Activated T-helper 17 cell treated with anti-CD3 and anti-CD28 coated beads, Interleukin-2, amount 50 U/mL, for 72 hours (primary cell): ENCODE results near the gene NIT1. TPM values are rescaled to one million over a fixed set of nuclear protein-coding genes. Genes with fewer than 3 reads are reported as not detected.

Experiments
- ATAC-seq: fragments of 150-1000 bp; cut with Tn5 transposase; replicated peaks from 2 replicates; pipeline ENCODE4 v1.10.0; 2021; ENCODE audit warnings: mild to moderate bottlenecking, moderate library complexity
- H3K27ac Mint-ChIP-seq: one replicate; pipeline ENCODE4 v1.8.0; 2022; ENCODE audit warnings: mixed read lengths
- H3K27me3 Mint-ChIP-seq: one replicate; pipeline ENCODE4 v1.8.0; 2022; ENCODE audit warnings: mixed read lengths
- H3K36me3 Mint-ChIP-seq: one replicate; pipeline ENCODE4 v1.8.0; 2022; ENCODE audit warnings: low read depth, mild to moderate bottlenecking, mixed read lengths
- H3K4me1 Mint-ChIP-seq: one replicate; pipeline ENCODE4 v1.8.0; 2022; ENCODE audit warnings: mixed read lengths
- H3K4me3 Mint-ChIP-seq: one replicate; pipeline ENCODE4 v1.8.0; 2022; ENCODE audit warnings: mild to moderate bottlenecking, mixed read lengths
- H3K9me3 Mint-ChIP-seq: one replicate; pipeline ENCODE4 v1.8.0; 2022; ENCODE audit warnings: mixed read lengths
- total RNA-seq, 2 donors: library from RNA; stranded (reverse); gene quantifications; one replicate each; pipeline ENCODE4 v1.2.3, GENCODE V29; 2022

The NIT1 gene, protein sequence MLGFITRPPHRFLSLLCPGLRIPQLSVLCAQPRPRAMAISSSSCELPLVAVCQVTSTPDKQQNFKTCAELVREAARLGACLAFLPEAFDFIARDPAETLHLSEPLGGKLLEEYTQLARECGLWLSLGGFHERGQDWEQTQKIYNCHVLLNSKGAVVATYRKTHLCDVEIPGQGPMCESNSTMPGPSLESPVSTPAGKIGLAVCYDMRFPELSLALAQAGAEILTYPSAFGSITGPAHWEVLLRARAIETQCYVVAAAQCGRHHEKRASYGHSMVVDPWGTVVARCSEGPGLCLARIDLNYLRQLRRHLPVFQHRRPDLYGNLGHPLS
- total RNA-seq: 10 to 100 TPM; 38.9 to 74.6 TPM

DNA sequence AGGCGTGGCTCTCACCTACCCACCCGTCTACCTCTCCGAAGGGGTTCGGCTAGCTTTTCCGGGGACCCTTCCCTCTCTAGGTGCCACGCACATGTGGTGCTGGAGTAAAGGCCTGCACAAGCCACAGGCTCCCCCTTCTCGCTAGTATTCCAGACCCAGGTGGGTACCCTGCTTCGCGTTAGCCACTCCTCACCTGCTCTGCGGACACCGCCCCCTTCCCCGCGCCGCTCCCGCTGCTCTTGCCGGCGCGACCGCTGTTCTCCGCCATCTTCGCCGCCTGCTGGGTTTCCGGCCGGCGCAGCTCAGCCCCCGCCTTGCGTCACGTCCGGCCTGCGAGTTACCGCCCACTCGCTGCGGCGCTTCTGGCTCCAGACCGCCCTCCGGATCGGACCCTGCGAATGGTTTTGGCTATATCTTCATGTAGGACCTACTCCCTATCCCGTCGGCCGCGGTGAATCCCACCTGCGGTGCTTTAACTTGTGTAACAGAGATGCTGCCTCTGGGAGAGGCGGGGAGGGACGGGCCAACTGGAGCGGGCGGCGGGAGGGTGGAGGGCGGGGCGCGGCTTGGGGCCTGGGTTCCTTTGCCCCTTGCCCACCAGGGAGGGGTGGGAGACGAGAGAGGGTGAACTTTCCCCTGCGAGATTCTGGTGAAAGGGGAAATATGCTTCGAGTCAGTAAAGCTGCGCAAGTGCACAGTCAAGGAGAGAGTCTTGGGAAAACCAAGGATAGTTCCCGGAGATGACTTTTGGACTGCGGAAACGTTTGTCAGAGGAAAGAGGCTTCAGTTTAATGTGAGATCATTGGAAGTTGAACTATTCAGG lies at the start of gene NIT1, which contains the start of gene PFDN2:
Gene NIT1 (plus strand): TSS at position 347 of the 823 bp plus-strand sequence. CDS start 72 bp downstream, at position 419.
Gene PFDN2 (minus strand): TSS at position 279 of the 823 bp plus-strand sequence. CDS start 11 bp downstream, at position 268.
- Mint-ChIP-seq H3K36me3 (peaks cover 97% of the 10 kb centered on the region), H3K9me3 (no peaks in the 10 kb centered on the region), H3K27ac (peak within 1 kb of the TSS; percentile 80), H3K4me1 (peaks cover 38% of the 10 kb centered on the region), H3K4me3 (peak within 1 kb of the TSS; percentile 93), H3K27me3 (no peaks in the 10 kb centered on the region)
- peak; percentile 67 for ATAC-seq

DNA sequence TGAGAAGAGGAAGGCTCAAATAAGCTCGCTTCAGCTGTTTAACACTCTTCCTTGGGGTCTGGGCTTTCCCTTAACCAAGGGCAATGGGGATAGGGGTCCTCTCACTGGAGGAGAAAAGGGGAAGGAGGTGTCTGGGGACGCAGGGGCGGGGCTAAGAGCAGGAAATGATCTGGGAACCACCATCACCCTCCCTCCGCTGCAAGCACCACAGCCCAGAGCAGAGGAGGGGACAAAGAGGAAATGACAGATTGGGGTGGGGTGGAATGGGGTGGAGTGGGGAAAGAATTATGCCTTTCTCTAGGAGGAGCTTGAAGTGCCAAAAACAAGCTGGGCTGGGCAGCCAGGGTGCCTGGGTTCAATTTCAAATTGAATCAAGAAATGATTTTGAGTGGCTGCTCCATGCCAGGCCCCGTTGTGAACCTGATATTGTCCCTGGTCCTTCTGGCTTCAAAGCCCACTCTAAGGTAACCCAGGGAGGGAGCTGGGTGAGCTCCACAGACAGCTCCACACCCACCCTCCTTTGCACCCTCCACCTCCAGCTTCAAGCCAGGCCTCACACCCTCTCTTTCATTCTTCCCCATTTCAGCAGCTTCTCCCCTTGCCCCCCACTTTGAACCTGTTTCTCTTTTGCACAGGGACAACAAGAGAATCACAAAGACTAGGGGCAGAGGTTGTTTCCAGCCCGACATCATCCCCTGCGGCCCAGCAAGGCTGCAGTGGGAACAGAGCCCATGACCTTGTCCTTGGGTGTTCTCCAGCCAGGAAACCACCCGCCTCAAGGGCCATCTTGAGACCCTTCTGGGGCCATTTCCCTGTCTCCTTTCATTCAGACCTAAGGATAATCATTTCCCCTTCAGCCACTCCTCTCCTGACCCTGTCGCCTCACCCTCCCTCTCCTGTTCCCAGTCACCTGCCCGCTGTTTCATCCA lies 49.3 kb upstream of the NIT1 start:
- H3K27ac Mint-ChIP-seq: peak overlapping the region; percentile 77
- no peaks in the 10 kb centered on the region for H3K9me3 Mint-ChIP-seq
- H3K27me3 Mint-ChIP-seq: no peaks in the 10 kb centered on the region
- ATAC-seq: peak; percentile 68
- H3K36me3 Mint-ChIP-seq: peaks cover 63% of the 10 kb centered on the region
- peaks cover 38% of the 10 kb centered on the region for H3K4me1 Mint-ChIP-seq
- H3K4me3 Mint-ChIP-seq: peak overlapping the region; percentile 82

DNA sequence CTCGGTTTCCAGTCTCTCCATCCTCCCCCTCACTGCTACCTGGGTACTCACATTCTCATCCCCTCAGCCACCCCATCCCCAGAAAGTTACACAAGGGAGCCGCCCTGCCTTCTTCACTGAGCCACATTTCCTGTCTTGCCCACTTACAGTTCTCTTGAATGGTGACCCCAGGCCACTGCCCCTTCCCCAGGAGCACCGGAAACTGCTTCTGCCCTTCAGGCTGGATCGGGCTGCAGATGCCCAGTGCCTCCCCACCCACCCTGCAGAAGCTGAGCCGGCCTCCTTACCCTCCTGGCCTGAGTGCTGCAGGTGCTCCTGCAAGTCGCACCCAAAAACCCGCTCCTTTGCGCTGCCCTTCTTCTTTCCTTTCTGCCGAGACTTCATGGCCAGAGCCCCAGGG lies 48.7 kb upstream of the NIT1 start:
- peaks cover 56% of the 10 kb centered on the region for H3K36me3 Mint-ChIP-seq
- H3K27ac Mint-ChIP-seq: peak overlapping the region; percentile 77
- no peak for ATAC-seq
- no peaks in the 10 kb centered on the region for H3K27me3 Mint-ChIP-seq
- peak overlapping the region; percentile 82 for H3K4me3 Mint-ChIP-seq
- H3K9me3 Mint-ChIP-seq: no peaks in the 10 kb centered on the region
- peaks cover 32% of the 10 kb centered on the region for H3K4me1 Mint-ChIP-seq

DNA sequence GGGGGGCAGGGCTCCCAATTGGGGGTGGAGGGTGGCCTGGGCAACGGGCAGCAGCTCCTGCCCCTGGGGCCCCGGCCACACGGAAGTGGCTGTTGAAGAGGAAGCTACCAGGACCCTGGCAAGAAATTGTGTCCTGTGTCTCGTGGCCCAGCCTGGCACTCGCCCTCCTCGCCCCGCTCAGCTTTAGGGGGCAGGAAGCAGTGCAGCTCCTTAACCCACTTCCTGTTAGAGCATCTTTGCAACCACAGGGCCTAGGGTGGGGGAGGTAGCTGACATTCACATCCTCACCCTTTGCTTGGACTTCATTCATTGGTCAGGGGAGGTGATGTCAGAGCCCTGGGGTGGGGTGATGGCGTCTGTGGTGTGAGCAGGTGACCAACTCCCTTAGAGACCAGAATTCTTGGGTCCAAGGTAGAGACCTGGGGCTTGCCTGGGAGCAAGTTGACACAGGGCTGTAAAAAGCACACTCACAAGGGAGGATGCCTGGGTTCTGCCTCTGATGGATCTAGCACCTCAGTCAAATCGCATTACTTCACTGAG lies 48.1 kb upstream of the NIT1 start, which contains the start of gene ARHGAP30:
Gene ARHGAP30 (minus strand): TSS at position 161 of the 540 bp plus-strand sequence. CDS start 267 bp downstream, outside the sequence.
- H3K27me3 Mint-ChIP-seq: no peaks in the 10 kb centered on the region
- peaks cover 27% of the 10 kb centered on the region for H3K4me1 Mint-ChIP-seq
- ATAC-seq: peak; percentile 84
- peaks cover 50% of the 10 kb centered on the region for H3K36me3 Mint-ChIP-seq
- H3K27ac Mint-ChIP-seq: peak within 1 kb of the TSS; percentile 77
- peak within 1 kb of the TSS; percentile 82 for H3K4me3 Mint-ChIP-seq
- H3K9me3 Mint-ChIP-seq: no peaks in the 10 kb centered on the region

DNA sequence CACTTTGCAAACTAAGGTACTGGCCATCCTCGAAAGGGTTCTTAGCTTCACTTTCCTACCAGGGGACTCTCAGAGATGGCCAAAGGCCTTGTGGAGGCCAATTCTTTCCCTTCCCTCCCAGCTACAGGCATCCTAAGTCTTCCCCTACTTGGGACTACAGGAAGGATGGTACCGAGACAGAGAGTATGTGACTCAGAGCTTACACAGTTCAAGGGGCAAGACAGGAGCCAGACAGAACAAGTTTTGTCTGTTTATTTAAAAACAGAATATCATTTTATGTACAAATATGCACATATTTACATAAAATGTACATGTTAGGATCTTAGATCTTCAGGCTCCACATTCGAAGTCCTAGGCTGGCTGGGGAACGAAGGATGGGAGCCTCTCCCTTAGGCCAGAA lies 47.1 kb upstream of the NIT1 start:
- no peaks in the 10 kb centered on the region for H3K27me3 Mint-ChIP-seq
- H3K4me1 Mint-ChIP-seq: peaks cover 27% of the 10 kb centered on the region
- peaks cover 41% of the 10 kb centered on the region for H3K36me3 Mint-ChIP-seq
- H3K27ac Mint-ChIP-seq: peak overlapping the region; percentile 77
- H3K9me3 Mint-ChIP-seq: no peaks in the 10 kb centered on the region
- ATAC-seq: no peak
- H3K4me3 Mint-ChIP-seq: peak overlapping the region; percentile 82

DNA sequence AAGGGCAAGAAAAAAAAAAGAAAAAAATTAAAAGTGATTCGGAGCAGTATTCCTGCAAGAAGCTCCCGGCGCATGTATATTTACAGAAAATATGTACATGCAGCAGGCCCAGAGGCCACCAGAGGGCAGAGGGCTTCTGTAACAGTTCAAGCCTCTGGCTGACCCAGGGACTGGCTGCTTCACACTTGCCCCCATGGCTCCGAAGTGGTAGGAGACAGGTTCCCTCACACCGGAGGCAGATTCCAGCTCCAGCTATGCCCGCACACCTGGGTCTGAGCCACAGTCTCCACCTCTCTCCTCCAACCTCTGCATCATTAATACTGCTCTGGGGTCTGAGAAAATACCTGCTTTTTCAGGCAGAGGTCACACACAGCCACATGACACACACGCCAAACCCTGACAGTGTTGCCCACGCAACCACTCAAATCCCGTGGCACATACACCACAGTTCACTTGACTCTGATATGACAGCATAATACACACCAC lies 46.0 kb upstream of the NIT1 start:
- peak overlapping the region; percentile 82 for H3K4me3 Mint-ChIP-seq
- peaks cover 21% of the 10 kb centered on the region for H3K4me1 Mint-ChIP-seq
- H3K27me3 Mint-ChIP-seq: no peaks in the 10 kb centered on the region
- peak overlapping the region; percentile 37 for H3K27ac Mint-ChIP-seq
- ATAC-seq: no peak
- no peaks in the 10 kb centered on the region for H3K9me3 Mint-ChIP-seq
- peaks cover 29% of the 10 kb centered on the region for H3K36me3 Mint-ChIP-seq

DNA sequence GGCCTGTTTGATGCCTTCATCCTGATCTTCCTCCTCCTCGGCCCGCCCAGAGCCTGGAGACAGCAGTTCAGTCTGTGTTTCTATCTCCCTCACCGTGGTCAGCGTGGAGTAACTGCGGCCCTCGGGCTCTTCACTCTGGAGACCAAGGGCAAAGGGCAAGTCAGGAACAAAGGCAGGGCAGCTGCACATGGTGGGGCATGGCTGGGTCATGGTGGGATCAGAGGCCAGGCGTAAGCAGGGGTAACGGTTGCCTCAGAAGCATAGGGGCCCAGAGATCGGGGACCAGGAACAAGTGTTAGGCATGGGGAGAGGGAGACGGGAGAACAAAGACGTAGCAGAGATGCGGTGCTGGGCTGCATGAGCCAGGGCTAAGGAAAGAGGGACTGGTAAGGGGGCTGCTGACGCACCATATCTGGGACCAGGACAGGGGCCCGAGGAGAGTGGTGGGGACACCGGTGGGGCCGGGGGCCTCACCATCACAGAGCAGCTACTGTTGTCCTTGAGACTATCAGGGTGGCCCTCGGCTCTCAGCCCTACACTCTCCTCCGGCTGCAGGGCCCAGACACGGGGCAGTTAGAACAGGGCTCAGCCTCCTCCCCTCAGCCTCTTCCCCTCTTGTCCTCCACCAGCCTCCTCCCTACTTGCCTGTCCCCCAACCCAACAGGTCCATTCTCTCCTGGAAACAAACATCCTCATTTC lies 45.0 kb upstream of the NIT1 start:
- peak overlapping the region; percentile 50 for H3K27ac Mint-ChIP-seq
- peaks cover 15% of the 10 kb centered on the region for H3K4me1 Mint-ChIP-seq
- ATAC-seq: no peak
- no peaks in the 10 kb centered on the region for H3K27me3 Mint-ChIP-seq
- H3K36me3 Mint-ChIP-seq: peaks cover 19% of the 10 kb centered on the region
- H3K9me3 Mint-ChIP-seq: no peaks in the 10 kb centered on the region
- no peak overlapping the region for H3K4me3 Mint-ChIP-seq

DNA sequence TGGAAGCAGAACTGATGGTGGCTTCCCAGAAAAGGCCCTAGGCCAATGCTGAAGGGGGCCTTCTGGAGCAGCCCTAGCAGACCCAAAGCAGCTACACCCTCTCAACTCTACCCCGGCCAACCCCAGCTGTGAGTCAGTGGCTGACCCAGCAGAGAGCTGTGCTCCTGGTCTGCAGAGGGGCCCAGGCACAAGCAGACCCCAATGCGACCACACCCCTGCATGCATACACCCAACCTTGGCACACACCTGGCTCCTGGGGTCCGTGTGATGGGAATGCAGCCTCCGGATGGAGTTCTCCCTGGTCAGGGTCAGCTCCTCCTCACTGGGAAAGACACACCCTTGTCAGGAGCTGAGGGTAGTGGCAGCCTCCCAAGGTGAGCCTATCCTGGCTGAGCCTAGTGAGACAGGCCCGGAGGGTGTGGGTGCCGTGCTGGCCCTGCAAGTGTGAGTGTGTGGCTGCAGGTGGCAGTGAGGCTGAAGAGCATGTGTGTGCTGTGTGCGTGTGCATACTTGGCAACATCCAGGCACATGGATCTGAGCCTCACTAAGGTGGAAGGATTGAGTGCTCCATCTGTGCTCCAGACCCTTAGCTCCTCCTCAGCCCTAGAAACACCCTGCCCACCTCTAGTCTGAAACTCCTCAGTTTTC lies 44.3 kb upstream of the NIT1 start:
- Mint-ChIP-seq H3K27ac (peak overlapping the region; percentile 50), H3K4me3 (no peak overlapping the region)

DNA sequence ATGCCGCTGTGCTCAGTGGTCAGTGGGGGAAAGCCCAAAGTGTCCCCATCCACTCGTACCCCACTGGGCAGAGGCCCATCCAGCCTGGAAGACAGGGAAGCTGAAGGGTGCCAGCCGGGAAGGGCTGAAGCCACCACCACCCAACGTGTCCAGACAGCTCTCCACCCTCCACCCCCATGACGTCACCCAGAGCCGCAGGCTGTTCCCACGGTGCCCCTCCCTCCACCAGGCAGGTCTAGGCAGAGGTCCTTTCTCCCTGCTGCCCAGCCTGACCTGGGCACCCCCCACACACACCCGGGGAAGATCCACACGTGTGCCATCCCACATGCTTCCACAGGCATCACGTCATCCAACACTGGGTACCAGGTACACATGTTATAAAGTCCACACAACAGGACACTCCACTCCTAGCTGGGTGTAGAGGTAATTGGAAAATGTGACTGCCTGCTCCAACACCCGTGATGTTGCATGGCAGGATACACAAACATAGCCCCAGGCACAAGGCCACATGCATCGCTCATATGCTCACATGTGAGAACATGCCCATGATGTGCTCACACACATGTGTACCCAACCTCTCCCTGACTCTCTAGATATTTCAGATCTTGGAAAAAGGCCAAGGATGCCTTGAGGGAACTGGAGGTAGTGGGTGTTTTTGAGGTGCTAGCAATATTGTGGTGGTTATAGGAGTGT lies 43.1 kb upstream of the NIT1 start:
- ATAC-seq: no peak
- H3K9me3 Mint-ChIP-seq: no peaks in the 10 kb centered on the region

More for the DNA sequence above, 44.3 kb upstream of the NIT1 start:
- ATAC-seq: no peak
- peaks cover 12% of the 10 kb centered on the region for H3K36me3 Mint-ChIP-seq
- H3K9me3 Mint-ChIP-seq: no peaks in the 10 kb centered on the region
- H3K4me1 Mint-ChIP-seq: peaks cover 15% of the 10 kb centered on the region
- no peaks in the 10 kb centered on the region for H3K27me3 Mint-ChIP-seq

DNA sequence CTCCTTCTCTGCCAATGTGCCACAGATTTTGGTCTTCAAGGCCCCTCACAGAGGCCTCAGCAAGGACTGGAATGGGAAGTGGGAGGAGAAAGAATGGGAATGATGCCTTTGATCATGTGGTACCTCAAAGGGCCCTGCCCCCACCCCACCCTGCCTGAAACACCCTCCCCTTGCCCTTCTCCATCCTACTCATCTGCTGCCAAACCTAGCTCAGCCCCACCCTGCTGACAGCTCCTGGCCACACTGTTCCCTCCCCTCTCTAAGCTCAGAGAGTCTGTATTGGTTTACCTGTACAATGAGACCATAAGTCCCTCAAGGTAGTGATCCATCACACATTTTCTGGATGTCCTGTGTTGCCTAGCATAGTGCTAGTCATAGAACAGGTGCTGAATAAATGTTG lies 41.5 kb upstream of the NIT1 start:
- no peak for ATAC-seq
- Mint-ChIP-seq H3K36me3 (no peaks in the 10 kb centered on the region), H3K9me3 (no peaks in the 10 kb centered on the region), H3K4me1 (peaks cover 7% of the 10 kb centered on the region), H3K27ac (no peak overlapping the region), H3K4me3 (no peak overlapping the region), H3K27me3 (no peaks in the 10 kb centered on the region)

More for the DNA sequence above, 43.1 kb upstream of the NIT1 start:
- H3K36me3 Mint-ChIP-seq: peaks cover under 1% of the 10 kb centered on the region
- peaks cover 15% of the 10 kb centered on the region for H3K4me1 Mint-ChIP-seq
- H3K4me3 Mint-ChIP-seq: no peak overlapping the region
- H3K27me3 Mint-ChIP-seq: no peaks in the 10 kb centered on the region
- H3K27ac Mint-ChIP-seq: peak overlapping the region; percentile 9

DNA sequence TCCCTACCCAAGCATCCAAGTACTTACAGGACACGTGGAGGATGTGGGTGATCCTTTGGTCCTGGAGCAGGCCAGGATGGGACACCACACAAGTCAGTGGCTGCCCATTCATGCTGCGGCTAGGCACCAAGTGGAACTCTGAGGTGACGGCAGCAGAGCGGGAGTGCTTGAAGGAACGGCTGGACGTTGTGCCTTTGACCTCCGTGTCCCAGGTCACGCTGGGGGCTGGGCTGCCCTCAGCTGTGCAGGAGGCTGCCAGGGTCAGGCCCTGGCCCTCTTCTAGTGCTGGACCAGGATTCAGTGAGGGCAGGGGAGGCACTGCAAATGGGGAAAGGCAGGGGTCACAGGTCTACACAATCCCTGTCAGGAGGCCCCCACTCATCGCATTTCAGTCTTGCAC lies 40.5 kb upstream of the NIT1 start:
- Mint-ChIP-seq H3K36me3 (no peaks in the 10 kb centered on the region), H3K9me3 (no peaks in the 10 kb centered on the region), H3K4me1 (peaks cover under 1% of the 10 kb centered on the region), H3K4me3 (no peak overlapping the region), H3K27me3 (no peaks in the 10 kb centered on the region), H3K27ac (no peak overlapping the region)
- no peak for ATAC-seq

DNA sequence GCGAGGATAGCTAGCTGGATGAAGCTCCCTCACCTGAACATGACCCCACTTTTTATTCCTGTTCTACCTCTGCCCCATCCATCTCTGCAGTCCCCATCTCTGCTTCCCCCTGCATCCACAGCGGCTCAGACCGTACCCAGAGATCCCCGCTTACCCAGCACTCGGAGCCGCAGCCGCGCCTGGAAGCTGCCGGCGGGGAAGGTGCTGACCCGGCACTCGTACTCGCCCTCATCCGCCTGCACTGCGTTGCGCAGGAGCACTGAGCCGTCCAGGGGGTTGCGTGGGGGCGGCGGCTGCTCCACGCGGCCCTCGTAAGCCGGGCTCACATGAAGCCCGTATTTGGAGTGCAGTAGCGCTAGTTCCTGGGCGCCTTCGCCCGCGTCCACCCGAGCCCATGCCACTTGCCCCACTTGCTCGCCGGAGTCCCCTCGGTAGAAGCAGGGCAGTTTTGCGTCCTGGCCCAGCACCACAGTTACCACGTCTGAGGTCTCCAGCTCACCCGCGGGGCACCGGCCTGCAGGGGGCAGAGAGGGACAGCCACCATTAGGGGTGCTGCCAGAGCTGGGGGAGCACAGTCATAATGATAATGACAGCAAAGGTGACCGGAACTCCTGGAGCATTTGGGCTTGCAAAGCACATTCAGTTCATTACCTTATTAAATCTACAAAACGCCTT lies 38.3 kb upstream of the NIT1 start:
- Mint-ChIP-seq H3K4me3 (no peak overlapping the region), H3K36me3 (no peaks in the 10 kb centered on the region), H3K27me3 (no peaks in the 10 kb centered on the region), H3K4me1 (no peaks in the 10 kb centered on the region), H3K9me3 (no peaks in the 10 kb centered on the region), H3K27ac (no peak overlapping the region)
- ATAC-seq: no peak
